ENCODE measurements around the gene ASTL. TPM values are rescaled to one million over a fixed set of nuclear protein-coding genes. Genes with fewer than 3 reads are reported as not detected.

Gene ASTL
- total RNA-seq, 1 experiment from 2014 or later, result 0.34 TPM

DNA sequence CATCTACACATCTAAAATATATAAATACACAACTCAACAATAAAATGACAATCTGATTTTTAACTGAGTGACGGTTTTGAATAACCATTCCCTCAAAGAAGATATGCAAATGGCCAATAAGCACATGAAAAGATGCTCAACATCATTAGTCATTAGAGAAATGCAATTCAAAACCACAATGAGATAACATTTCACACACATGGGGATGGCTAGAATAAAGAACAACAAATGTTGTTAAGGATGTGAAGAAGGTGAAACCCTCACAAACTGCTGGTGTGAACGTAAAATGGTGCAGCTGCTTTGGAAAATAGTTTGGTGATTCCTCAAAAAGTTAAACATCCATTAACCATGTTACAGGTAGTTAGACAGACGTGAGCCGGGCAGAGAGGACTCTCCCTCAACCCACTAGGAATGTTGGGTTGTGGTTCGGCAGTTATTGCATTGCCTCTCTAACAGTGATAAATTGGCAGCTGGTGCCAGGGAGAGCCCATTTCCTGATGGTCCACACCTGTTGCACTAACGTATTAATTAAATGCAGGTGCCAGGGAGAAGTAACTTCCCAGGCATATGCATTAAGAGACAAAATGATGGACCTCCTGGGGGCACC, 29.2 kb upstream of the ASTL start:
- no peaks in the 10 kb centered on the region for H3K27me3 ChIP-seq (ENCODE audit: insufficient read depth, low read length)
- H2AFZ ChIP-seq (ENCODE audit: low read depth, low read length, poor library complexity, severe bottlenecking), result no peak overlapping the region
- peaks cover 0 to 4% of the 10 kb centered on the region in 2 experiments; a peak in 1 of 4 replicates for H3K9me3 ChIP-seq (ENCODE audit: control insufficient read depth in 1 of 2, insufficient read depth in 1 of 2, low read depth in 1 of 2, low read length in 2 of 2)
- no peaks in the 10 kb centered on the region for H3K79me2 ChIP-seq (ENCODE audit: insufficient read depth, low read length)
- ATAC-seq (no peak), DNase-seq (ENCODE audit: low read depth, low spot score) (no peak)
- H3K27ac ChIP-seq (ENCODE audit: low read depth, low read length), result no peak overlapping the region
- no peak overlapping the region for H3K4me2 ChIP-seq (ENCODE audit: low read length)
- no peaks in the 10 kb centered on the region for H4K20me1 ChIP-seq (ENCODE audit: insufficient read depth)
- no TSS peak for BruUV-seq (replicated peaks)
- no peaks in the 10 kb centered on the region for H3K4me1 ChIP-seq (ENCODE audit: control insufficient read depth in 1 of 2, insufficient read depth in 2 of 2, low read length in 2 of 2)
- H3K36me3 ChIP-seq (ENCODE audit: control insufficient read depth in 1 of 2, insufficient read depth in 2 of 2, low read length in 2 of 2), result no peaks in the 10 kb centered on the region
- no peaks in the 10 kb centered on the region for H3K9me2 ChIP-seq (ENCODE audit: insufficient read depth)
- H3K9ac ChIP-seq (ENCODE audit: low read length), result no peak overlapping the region
- H3K4me3 ChIP-seq (replicated peaks in 1 of 2; ENCODE audit: low read depth in 1 of 2, low read length in 2 of 2), result no peak overlapping the region
- CTCF ChIA-PET, result interaction anchor here (0.7 kb wide), 1 partner anchor 12 kb away, joined by 3 read pairs; no protein-coding TSS in a partner anchor
- intact Hi-C loops (cut with micrococcal nuclease), result no loop called here
- POLR2A ChIA-PET, result no interaction called here
- RAD21 ChIA-PET (ENCODE audit: low non-redundant PET in 1 of 2, low total read pairs in 2 of 2, uncharacterized antibody in 2 of 2, unreplicated experiment in 2 of 2), result no interaction called here
- no peak for TF ChIP-seq EZH2phosphoT487 (IDR thresholded peaks at IDR 0.05; ENCODE audit: borderline replicate concordance)
- TF ChIP-seq, protein P1, sequence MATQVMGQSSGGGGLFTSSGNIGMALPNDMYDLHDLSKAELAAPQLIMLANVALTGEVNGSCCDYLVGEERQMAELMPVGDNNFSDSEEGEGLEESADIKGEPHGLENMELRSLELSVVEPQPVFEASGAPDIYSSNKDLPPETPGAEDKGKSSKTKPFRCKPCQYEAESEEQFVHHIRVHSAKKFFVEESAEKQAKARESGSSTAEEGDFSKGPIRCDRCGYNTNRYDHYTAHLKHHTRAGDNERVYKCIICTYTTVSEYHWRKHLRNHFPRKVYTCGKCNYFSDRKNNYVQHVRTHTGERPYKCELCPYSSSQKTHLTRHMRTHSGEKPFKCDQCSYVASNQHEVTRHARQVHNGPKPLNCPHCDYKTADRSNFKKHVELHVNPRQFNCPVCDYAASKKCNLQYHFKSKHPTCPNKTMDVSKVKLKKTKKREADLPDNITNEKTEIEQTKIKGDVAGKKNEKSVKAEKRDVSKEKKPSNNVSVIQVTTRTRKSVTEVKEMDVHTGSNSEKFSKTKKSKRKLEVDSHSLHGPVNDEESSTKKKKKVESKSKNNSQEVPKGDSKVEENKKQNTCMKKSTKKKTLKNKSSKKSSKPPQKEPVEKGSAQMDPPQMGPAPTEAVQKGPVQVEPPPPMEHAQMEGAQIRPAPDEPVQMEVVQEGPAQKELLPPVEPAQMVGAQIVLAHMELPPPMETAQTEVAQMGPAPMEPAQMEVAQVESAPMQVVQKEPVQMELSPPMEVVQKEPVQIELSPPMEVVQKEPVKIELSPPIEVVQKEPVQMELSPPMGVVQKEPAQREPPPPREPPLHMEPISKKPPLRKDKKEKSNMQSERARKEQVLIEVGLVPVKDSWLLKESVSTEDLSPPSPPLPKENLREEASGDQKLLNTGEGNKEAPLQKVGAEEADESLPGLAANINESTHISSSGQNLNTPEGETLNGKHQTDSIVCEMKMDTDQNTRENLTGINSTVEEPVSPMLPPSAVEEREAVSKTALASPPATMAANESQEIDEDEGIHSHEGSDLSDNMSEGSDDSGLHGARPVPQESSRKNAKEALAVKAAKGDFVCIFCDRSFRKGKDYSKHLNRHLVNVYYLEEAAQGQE (IDR thresholded peaks at IDR 0.05; ENCODE audit: low read depth), result no peak
- TF ChIP-seq, protein P2, sequence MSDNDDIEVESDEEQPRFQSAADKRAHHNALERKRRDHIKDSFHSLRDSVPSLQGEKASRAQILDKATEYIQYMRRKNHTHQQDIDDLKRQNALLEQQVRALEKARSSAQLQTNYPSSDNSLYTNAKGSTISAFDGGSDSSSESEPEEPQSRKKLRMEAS (IDR thresholded peaks at IDR 0.05), result no peak
- TF ChIP-seq RAD21 (IDR thresholded peaks at IDR 0.05; ENCODE audit: low read depth), result no peak
- no peak for TF ChIP-seq CBX3 (IDR thresholded peaks at IDR 0.05; ENCODE audit: low read depth)
- TF ChIP-seq TCF7L2 (IDR thresholded peaks at IDR 0.05; ENCODE audit: borderline replicate concordance, extremely low read depth, insufficient read depth, insufficient read length), result no peak
- no peak for TF ChIP-seq POLR2A (IDR thresholded peaks at IDR 0.05; ENCODE audit: borderline replicate concordance, extremely low read depth, insufficient read depth, insufficient read length)
- no peak for TF ChIP-seq ELF1 (IDR thresholded peaks at IDR 0.05; ENCODE audit: borderline replicate concordance, low read depth)
- TF ChIP-seq, protein P3, sequence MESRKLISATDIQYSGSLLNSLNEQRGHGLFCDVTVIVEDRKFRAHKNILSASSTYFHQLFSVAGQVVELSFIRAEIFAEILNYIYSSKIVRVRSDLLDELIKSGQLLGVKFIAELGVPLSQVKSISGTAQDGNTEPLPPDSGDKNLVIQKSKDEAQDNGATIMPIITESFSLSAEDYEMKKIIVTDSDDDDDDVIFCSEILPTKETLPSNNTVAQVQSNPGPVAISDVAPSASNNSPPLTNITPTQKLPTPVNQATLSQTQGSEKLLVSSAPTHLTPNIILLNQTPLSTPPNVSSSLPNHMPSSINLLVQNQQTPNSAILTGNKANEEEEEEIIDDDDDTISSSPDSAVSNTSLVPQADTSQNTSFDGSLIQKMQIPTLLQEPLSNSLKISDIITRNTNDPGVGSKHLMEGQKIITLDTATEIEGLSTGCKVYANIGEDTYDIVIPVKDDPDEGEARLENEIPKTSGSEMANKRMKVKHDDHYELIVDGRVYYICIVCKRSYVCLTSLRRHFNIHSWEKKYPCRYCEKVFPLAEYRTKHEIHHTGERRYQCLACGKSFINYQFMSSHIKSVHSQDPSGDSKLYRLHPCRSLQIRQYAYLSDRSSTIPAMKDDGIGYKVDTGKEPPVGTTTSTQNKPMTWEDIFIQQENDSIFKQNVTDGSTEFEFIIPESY (IDR thresholded peaks at IDR 0.05; ENCODE audit: extremely low read depth, insufficient replicate concordance, low read length), result no peak
- TF ChIP-seq SIN3A (IDR thresholded peaks at IDR 0.05; ENCODE audit: low read depth), result no peak
- no peak for TF ChIP-seq JUND (IDR thresholded peaks at IDR 0.05)
- TF ChIP-seq ATF3 (IDR thresholded peaks at IDR 0.05), result no peak
- no peak for TF ChIP-seq POLR2AphosphoS5 (IDR thresholded peaks at IDR 0.05; ENCODE audit: low read depth, low read length)
- no peak for TF ChIP-seq EZH2 (IDR thresholded peaks at IDR 0.05)
- TF ChIP-seq, protein P4, sequence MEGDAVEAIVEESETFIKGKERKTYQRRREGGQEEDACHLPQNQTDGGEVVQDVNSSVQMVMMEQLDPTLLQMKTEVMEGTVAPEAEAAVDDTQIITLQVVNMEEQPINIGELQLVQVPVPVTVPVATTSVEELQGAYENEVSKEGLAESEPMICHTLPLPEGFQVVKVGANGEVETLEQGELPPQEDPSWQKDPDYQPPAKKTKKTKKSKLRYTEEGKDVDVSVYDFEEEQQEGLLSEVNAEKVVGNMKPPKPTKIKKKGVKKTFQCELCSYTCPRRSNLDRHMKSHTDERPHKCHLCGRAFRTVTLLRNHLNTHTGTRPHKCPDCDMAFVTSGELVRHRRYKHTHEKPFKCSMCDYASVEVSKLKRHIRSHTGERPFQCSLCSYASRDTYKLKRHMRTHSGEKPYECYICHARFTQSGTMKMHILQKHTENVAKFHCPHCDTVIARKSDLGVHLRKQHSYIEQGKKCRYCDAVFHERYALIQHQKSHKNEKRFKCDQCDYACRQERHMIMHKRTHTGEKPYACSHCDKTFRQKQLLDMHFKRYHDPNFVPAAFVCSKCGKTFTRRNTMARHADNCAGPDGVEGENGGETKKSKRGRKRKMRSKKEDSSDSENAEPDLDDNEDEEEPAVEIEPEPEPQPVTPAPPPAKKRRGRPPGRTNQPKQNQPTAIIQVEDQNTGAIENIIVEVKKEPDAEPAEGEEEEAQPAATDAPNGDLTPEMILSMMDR (IDR thresholded peaks at IDR 0.05 in 2 of 3, conservative IDR thresholded peaks at IDR 0.05 in 1 of 3; ENCODE audit: borderline replicate concordance in 1 of 3, insufficient read depth in 1 of 3, low read depth in 2 of 3, low read length in 2 of 3), result no peak
- no peak for TF ChIP-seq SP1 (IDR thresholded peaks at IDR 0.05; ENCODE audit: low read depth)
- TF ChIP-seq CEBPB (IDR thresholded peaks at IDR 0.05; ENCODE audit: low read depth), result no peak
